GM12865 (cell line): ENCODE results near the gene COQ10A.
"Not testable (repeated sequence)": the region's sequence is repeated elsewhere in the genome, so short reads cannot be mapped to it uniquely, and the experiment has no call there.

Experiments used
- DNase-seq: peaks from one replicate; pipeline ENCODE4 v3.0.0; 2010; ENCODE audit warnings: low read depth
- H3K4me3 ChIP-seq: 2 replicates; pipeline ENCODE4 v1.5.1; 2011; ENCODE audit warnings: mild to moderate bottlenecking, low read depth, low read length, control low read depth
- CTCF ChIP-seq: IDR thresholded peaks from 2 replicates; pipeline ENCODE4 v1.5.1; 2011; ENCODE audit warnings: low read length, control low read depth, low read depth, inconsistent platforms; ENCODE audit not compliant: insufficient read depth; ENCODE audit errors: missing control alignments

COQ10A gene

GRCh38 chr12:56274299-56274698 lies 7.6 kb downstream of the COQ10A start:
- TF ChIP-seq CTCF, result no peak
- no peak overlapping the region for H3K4me3 ChIP-seq
- no peak for DNase-seq

- no peak overlapping the region for H3K4me3 ChIP-seq
- no peak for DNase-seq
- no peak for TF ChIP-seq CTCF
Observed at GRCh38 chr12:56278905-56279304, 12.2 kb downstream of the COQ10A start.

GRCh38 chr12:56280849-56281248 lies 14.1 kb downstream of the COQ10A start:
- TF ChIP-seq CTCF, result no peak
- no peak for DNase-seq
- no peak overlapping the region for H3K4me3 ChIP-seq

- DNase-seq, result no peak
Observed at GRCh38 chr12:56282030-56282429, 15.3 kb downstream of the COQ10A start.

GRCh38 chr12:56282579-56282978 lies 15.8 kb downstream of the COQ10A start:
- DNase-seq, result no peak
- no peak overlapping the region for H3K4me3 ChIP-seq
- TF ChIP-seq CTCF, result no peak

More at GRCh38 chr12:56282030-56282429, 15.3 kb downstream of the COQ10A start:
- H3K4me3 ChIP-seq, result no peak overlapping the region
- TF ChIP-seq CTCF, result no peak

GRCh38 chr12:56284263-56284662 lies 17.5 kb downstream of the COQ10A start:
- DNase-seq, H3K4me3 ChIP-seq: not testable (repeated sequence)

GRCh38 chr12:56286044-56286830 lies 19.5 kb downstream of the COQ10A start:
- DNase-seq, result no peak
- TF ChIP-seq CTCF, result no peak
- H3K4me3 ChIP-seq, result no peak overlapping the region
